GM12801 (cell line): ENCODE measurements around the gene SGSM1.

Experiments used
- CTCF ChIP-seq: IDR thresholded peaks from one replicate; pipeline ENCODE4 v1.5.1; 2011; ENCODE audit warnings: control low read depth; ENCODE audit not compliant: insufficient read length; ENCODE audit errors: extremely low read depth

SGSM1 gene

GRCh38 chr22:24765166-24765565, 40.8 kb upstream of the SGSM1 start:
- TF ChIP-seq CTCF: no peak

- no peak for TF ChIP-seq CTCF
Measured at GRCh38 chr22:24768537-24769374, 37.3 kb upstream of the SGSM1 start.

GRCh38 chr22:24772493-24773220, 33.4 kb upstream of the SGSM1 start:
- no peak for TF ChIP-seq CTCF

GRCh38 chr22:24775769-24776492, 30.1 kb upstream of the SGSM1 start:
- TF ChIP-seq CTCF: no peak

- no peak for TF ChIP-seq CTCF
Measured at GRCh38 chr22:24776525-24776924, 29.5 kb upstream of the SGSM1 start.

- no peak for TF ChIP-seq CTCF
Measured at GRCh38 chr22:24789516-24789915, 16.5 kb upstream of the SGSM1 start.

- no peak for TF ChIP-seq CTCF
Measured at GRCh38 chr22:24791362-24791761, 14.6 kb upstream of the SGSM1 start.
